ENCODE results near the gene PPP6R3. TPM values are rescaled to one million over a fixed set of nuclear protein-coding genes. Genes with fewer than 3 reads are reported as not detected.

PPP6R3 gene
- total RNA-seq, 2 donors from 2014 or later = 95.0 to 103 TPM

DNA sequence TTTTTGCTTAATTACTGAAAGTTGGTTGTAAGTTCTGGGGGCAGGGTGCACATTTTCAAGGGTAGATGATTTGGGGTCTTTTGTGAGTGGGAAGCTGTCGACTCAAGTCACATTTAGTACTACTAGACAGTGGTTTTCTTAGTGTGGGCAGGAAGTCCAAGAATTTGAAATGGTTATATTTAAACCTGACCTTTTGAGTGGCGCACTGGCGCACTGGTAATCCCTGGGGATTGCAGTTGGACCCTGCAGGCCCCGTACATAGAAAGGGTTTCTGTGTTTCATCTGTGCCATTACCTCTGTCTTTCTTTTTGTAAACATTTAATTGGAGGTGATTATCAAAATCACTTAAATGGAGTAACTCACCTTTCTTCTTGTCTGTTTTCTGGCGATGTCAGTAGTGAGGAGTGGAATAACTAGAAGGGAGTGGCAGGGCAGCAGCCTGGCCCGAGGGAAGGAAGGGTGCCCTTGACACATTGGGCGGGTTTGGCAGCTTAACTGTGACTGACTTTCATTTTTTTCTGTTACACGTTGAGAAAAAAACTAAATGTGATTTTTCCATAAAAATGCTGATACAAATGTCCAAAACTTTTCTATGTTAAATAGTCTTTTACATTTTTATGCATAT is 122.0 kb downstream of the PPP6R3 start:
- peaks cover 10% of the 10 kb centered on the region for H3K36me3 ChIP-seq
- no peaks in the 10 kb centered on the region for H3K4me1 ChIP-seq
- H3K4me3 ChIP-seq = no peak overlapping the region
- H3K27ac ChIP-seq = no peak overlapping the region
- no peaks in the 10 kb centered on the region for H3K9me3 ChIP-seq
- intact Hi-C loops (cut with DNase I) = no loop called here
- TF ChIP-seq, protein P1, sequence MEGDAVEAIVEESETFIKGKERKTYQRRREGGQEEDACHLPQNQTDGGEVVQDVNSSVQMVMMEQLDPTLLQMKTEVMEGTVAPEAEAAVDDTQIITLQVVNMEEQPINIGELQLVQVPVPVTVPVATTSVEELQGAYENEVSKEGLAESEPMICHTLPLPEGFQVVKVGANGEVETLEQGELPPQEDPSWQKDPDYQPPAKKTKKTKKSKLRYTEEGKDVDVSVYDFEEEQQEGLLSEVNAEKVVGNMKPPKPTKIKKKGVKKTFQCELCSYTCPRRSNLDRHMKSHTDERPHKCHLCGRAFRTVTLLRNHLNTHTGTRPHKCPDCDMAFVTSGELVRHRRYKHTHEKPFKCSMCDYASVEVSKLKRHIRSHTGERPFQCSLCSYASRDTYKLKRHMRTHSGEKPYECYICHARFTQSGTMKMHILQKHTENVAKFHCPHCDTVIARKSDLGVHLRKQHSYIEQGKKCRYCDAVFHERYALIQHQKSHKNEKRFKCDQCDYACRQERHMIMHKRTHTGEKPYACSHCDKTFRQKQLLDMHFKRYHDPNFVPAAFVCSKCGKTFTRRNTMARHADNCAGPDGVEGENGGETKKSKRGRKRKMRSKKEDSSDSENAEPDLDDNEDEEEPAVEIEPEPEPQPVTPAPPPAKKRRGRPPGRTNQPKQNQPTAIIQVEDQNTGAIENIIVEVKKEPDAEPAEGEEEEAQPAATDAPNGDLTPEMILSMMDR (IDR thresholded peaks at IDR 0.05) = no peak
- DNase-seq = no peak
- H3K27me3 ChIP-seq = no peaks in the 10 kb centered on the region
- no peak overlapping the region for H3K9ac ChIP-seq (ENCODE audit: low read depth in 2 of 2, low read length in 2 of 2)

DNA sequence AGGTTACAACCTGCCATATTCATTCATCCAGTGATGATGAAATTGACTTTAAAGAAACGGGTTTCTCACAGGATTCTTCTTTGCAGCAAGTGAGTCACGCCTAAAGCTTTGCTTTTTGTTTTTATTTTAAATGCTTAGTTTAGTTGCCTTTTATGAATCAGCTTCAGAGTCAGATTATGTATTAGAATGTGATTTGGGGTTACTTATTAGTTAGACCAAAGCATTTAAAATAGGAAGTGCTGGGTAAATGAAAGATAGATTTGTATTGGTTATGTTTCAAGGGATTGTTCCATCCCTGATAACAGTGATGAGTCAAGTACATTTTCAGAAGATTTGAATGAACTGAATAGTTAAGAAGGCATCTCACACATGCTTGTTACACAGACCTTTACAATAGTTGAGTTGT is 122.5 kb downstream of the PPP6R3 start:
- Histone ChIP-seq H3K27ac (no peak overlapping the region), H3K4me1 (no peaks in the 10 kb centered on the region), H3K9me3 (no peaks in the 10 kb centered on the region)

DNA sequence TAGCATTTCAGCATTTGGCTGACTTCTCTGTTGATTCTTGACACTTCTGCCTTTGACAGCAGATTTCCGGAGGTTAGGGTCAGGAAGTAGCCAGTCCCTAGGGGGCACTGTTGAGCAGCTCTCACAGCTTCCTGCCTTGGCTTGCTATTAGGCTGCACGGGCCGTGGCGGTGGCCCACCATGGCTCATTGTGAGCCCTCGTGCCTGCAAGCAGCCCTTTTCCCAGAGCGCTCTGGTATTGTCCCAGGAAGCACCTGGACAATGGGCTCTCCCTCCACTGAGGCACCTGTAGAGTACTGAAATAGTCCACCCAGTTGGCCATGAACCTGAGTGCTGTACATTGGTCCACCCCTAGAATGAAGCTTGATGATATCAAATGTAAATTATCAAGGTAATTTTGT is 123.5 kb downstream of the PPP6R3 start:
- Histone ChIP-seq H3K4me1 (no peaks in the 10 kb centered on the region), H3K27ac (no peak overlapping the region), H3K9ac (ENCODE audit: low read depth in 2 of 2, low read length in 2 of 2) (no peak overlapping the region), H3K36me3 (peaks cover 10% of the 10 kb centered on the region), H3K4me3 (no peak overlapping the region), H3K9me3 (no peaks in the 10 kb centered on the region), H3K27me3 (no peaks in the 10 kb centered on the region)
- DNase-seq = peak; percentile 42
- TF ChIP-seq, protein P1 (IDR thresholded peaks at IDR 0.05) = peak; percentile 45
- intact Hi-C loops (cut with DNase I) = no loop called here

More for the DNA sequence above, 122.5 kb downstream of the PPP6R3 start:
- Histone ChIP-seq H3K36me3 (peaks cover 10% of the 10 kb centered on the region), H3K9ac (ENCODE audit: low read depth in 2 of 2, low read length in 2 of 2) (no peak overlapping the region), H3K4me3 (no peak overlapping the region), H3K27me3 (no peaks in the 10 kb centered on the region)
- no peak for DNase-seq
- intact Hi-C loops (cut with DNase I) = no loop called here
- TF ChIP-seq, protein P1 (IDR thresholded peaks at IDR 0.05) = no peak

DNA sequence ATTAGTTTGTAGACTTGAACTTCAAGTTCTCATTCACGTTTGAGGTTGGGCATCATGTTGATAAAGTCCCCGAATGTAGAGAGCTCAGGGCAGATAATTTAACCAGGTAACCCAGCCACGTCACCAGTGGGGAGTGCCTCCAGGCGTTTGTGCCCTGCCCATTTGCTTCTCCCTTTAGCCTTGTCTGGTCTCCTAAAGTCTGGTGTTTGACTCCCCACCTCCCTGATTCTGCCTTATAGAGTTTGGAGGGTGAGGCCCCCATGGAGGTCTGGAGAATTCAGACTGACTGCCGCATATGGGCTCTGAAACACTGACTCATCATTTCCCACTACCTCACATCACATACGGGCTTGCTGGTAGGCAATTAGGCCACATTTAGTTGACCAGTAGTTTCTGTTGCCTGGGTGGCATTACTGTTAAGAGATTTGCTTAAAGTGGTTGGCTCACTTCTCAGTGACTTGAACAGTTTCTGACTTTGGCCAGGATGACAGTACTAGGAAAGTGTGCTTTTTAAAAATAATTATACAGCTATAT is 124.5 kb downstream of the PPP6R3 start:
- Histone ChIP-seq H3K4me3 (no peak overlapping the region), H3K4me1 (no peaks in the 10 kb centered on the region), H3K9me3 (no peaks in the 10 kb centered on the region), H3K27ac (no peak overlapping the region), H3K36me3 (peaks cover 10% of the 10 kb centered on the region), H3K9ac (ENCODE audit: low read depth in 2 of 2, low read length in 2 of 2) (no peak overlapping the region), H3K27me3 (no peaks in the 10 kb centered on the region)
- no peak for DNase-seq
- intact Hi-C loops (cut with DNase I) = no loop called here
- TF ChIP-seq, protein P1 (IDR thresholded peaks at IDR 0.05) = no peak

DNA sequence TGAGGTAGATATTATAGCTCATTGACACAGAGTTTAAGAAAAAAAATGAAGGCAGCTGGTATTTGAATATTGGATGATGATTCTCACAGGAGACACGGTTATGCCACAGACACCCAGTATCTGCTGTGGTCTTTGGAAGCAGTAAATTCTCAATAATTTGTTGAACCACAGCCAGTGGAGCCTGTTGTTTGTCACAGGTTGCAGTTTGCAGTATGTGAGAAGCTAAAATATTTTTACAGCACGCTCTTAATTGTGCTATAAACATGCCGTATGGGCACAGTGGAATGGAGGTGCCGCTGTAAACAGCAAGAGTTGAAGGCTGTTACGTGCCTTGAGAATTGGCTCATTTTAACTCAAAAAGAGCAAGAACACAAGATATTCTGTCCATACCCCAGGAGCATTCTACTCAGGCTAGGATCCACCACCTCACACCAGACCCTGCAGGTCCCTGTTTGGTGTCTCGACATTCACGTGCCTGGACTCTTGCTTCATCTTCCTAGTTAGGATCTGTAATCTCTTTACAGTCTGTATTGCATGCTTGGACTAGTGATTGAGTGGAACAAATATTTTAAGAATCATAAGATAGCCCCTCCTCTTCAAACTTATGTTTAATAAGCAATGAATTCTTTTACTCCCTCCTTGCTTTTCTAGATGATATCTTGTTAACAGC is 129.1 kb downstream of the PPP6R3 start:
- H3K9me3 ChIP-seq = no peaks in the 10 kb centered on the region
- H3K4me1 ChIP-seq = no peaks in the 10 kb centered on the region
- no peaks in the 10 kb centered on the region for H3K27me3 ChIP-seq
- H3K9ac ChIP-seq (ENCODE audit: low read depth in 2 of 2, low read length in 2 of 2) = no peak overlapping the region
- TF ChIP-seq, protein P1 (IDR thresholded peaks at IDR 0.05) = no peak
- H3K4me3 ChIP-seq = no peak overlapping the region
- intact Hi-C loops (cut with DNase I) = no loop called here
- peaks cover 11% of the 10 kb centered on the region for H3K36me3 ChIP-seq
- no peak overlapping the region for H3K27ac ChIP-seq
- no peak for DNase-seq
